ENCODE data around the gene RAB1B. TPM values are rescaled to one million over a fixed set of nuclear protein-coding genes. Genes with fewer than 3 reads are reported as not detected.

Gene RAB1B
- total RNA-seq, 1 experiment from 2014 or later: 380 TPM

DNA sequence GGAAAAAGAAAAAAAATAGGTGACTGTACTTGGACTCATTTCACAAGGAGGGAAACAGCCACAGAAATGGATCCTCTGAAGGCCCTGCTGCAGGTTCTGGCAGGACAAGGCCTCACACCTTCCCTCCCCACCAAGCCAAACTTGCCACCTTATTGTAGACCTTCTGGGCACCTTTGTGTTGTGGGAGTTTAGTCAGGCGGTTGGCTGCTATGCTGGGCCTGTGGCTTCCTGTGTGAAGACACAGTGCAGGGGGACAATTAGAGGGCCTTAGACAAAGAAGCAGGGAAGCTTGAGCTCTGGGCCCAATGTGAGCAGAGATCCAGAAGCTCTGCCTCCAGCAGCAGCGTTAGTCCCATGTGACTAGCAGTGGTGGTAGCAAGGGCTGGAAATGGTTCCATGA is 4.2 kb downstream of the RAB1B start:
- ChIA-PET POLR2A (ENCODE audit: unreplicated experiment) (interaction anchor here (0.7 kb wide), 1 partner anchor 32 kb away, joined by 5 read pairs; no protein-coding TSS in a partner anchor), CTCF (no interaction called here)
- no peak overlapping the region for H2AFZ ChIP-seq (ENCODE audit: low read length)
- H3K9ac ChIP-seq (ENCODE audit: low read length): no peak overlapping the region
- H3F3A ChIP-seq (ENCODE audit: low read length, unreplicated experiment): no peaks in the 10 kb centered on the region
- H3K27ac ChIP-seq (ENCODE audit: low read length): no peak overlapping the region
- H3K9me3 ChIP-seq (ENCODE audit: low read length): no peaks in the 10 kb centered on the region
- peaks cover 24% of the 10 kb centered on the region for H3K79me2 ChIP-seq (ENCODE audit: low read length)
- DNase-seq (no peak), ATAC-seq (no peak)
- H3K9me2 ChIP-seq (replicated peaks; ENCODE audit: low read length): no peaks in the 10 kb centered on the region
- BruUV-seq (replicated peaks): no TSS peak
- H3K4me1 ChIP-seq (ENCODE audit: insufficient read depth, low read length): peaks cover 10% of the 10 kb centered on the region
- no peaks in the 10 kb centered on the region for H3K27me3 ChIP-seq (ENCODE audit: low read length)
- H3K36me3 ChIP-seq (ENCODE audit: low read depth, low read length): peaks cover 37% of the 10 kb centered on the region; the same call in 1 of the 2 replicates
- 0 out of 2 replicates have a peak, but pooled peaks cover 21% of the 10 kb centered on the region for H4K20me1 ChIP-seq (ENCODE audit: low read length)
- TF ChIP-seq EZH2phosphoT487 (IDR thresholded peaks at IDR 0.05; ENCODE audit: borderline replicate concordance, low read length) (no peak), EZH2 (IDR thresholded peaks at IDR 0.05; ENCODE audit: low read length, unreplicated experiment) (no peak)
- TF ChIP-seq, protein P1, sequence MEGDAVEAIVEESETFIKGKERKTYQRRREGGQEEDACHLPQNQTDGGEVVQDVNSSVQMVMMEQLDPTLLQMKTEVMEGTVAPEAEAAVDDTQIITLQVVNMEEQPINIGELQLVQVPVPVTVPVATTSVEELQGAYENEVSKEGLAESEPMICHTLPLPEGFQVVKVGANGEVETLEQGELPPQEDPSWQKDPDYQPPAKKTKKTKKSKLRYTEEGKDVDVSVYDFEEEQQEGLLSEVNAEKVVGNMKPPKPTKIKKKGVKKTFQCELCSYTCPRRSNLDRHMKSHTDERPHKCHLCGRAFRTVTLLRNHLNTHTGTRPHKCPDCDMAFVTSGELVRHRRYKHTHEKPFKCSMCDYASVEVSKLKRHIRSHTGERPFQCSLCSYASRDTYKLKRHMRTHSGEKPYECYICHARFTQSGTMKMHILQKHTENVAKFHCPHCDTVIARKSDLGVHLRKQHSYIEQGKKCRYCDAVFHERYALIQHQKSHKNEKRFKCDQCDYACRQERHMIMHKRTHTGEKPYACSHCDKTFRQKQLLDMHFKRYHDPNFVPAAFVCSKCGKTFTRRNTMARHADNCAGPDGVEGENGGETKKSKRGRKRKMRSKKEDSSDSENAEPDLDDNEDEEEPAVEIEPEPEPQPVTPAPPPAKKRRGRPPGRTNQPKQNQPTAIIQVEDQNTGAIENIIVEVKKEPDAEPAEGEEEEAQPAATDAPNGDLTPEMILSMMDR (conservative IDR thresholded peaks at IDR 0.05; ENCODE audit: low read depth, low read length): no peak
- intact Hi-C loops (cut with micrococcal nuclease): no loop called here
- H3K4me3 ChIP-seq (ENCODE audit: low read length): no peak overlapping the region
- H3K4me2 ChIP-seq (ENCODE audit: low read length): no peak overlapping the region

DNA sequence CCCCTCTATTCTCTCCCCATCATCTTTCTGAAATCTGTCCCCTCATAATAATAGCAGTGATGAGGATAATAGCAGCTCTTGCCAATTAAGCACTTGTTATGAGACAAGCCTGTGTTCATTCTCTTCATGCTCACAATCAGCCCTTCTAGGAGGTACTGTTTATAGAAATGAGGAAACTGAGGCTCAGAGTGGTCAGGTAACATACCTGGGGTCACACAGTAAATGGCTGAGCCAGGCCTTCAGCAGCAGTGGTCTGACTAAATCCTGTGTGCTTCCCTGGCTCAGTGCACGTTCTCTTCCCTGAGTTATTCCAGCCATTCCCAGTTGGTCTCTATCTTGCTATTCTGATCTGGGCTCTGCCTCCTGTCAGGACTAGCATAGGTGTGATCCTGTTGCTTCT is 5.8 kb downstream of the RAB1B start:
- no peaks in the 10 kb centered on the region for H3K9me3 ChIP-seq (ENCODE audit: low read length)
- intact Hi-C loops (cut with micrococcal nuclease): no loop called here
- peaks cover 10% of the 10 kb centered on the region for H3K4me1 ChIP-seq (ENCODE audit: insufficient read depth, low read length)
- H3F3A ChIP-seq (ENCODE audit: low read length, unreplicated experiment): no peaks in the 10 kb centered on the region
- no peak overlapping the region for H3K9ac ChIP-seq (ENCODE audit: low read length)
- peaks cover 37% of the 10 kb centered on the region; the same call in 1 of the 2 replicates for H3K36me3 ChIP-seq (ENCODE audit: low read depth, low read length)
- H3K27me3 ChIP-seq (ENCODE audit: low read length): no peaks in the 10 kb centered on the region
- no peak overlapping the region for H3K4me2 ChIP-seq (ENCODE audit: low read length)
- ChIA-PET CTCF (no interaction called here), POLR2A (ENCODE audit: unreplicated experiment) (no interaction called here)
- no peak for TF ChIP-seq EZH2phosphoT487 (IDR thresholded peaks at IDR 0.05; ENCODE audit: borderline replicate concordance, low read length)
- TF ChIP-seq, protein P1 (conservative IDR thresholded peaks at IDR 0.05; ENCODE audit: low read depth, low read length): no peak
- no peak for TF ChIP-seq EZH2 (IDR thresholded peaks at IDR 0.05; ENCODE audit: low read length, unreplicated experiment)
- H3K4me3 ChIP-seq (ENCODE audit: low read length): no peak overlapping the region
- H4K20me1 ChIP-seq (ENCODE audit: low read length): 0 out of 2 replicates have a peak, but pooled peaks cover 21% of the 10 kb centered on the region
- no TSS peak for BruUV-seq (replicated peaks)
- peaks cover 18% of the 10 kb centered on the region for H3K79me2 ChIP-seq (ENCODE audit: low read length)
- no peak overlapping the region for H2AFZ ChIP-seq (ENCODE audit: low read length)
- no peaks in the 10 kb centered on the region for H3K9me2 ChIP-seq (replicated peaks; ENCODE audit: low read length)
- no peak overlapping the region for H3K27ac ChIP-seq (ENCODE audit: low read length)
- ATAC-seq (no peak), DNase-seq (no peak)

DNA sequence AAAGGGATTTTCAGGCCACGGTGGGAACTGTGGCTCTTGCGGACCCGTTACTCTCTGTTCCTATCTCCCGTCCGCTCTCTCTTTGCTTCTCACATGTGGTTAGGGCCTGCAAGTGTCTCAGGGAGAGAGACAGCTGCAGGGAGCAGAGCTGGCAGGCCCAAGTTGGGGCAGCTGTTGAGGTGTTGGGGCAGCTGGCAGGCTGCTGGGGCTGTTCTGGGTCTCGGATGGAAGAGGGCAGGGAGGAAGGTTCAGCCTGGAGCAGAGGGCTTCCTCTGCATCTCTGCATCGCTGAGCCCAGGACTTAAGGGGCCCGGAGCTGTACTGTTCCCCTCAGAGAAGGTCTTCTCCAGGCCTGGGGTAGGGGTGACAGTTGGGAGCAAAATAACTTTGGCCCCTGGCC is 7.0 kb downstream of the RAB1B start:
- intact Hi-C loops (cut with micrococcal nuclease): no loop called here
- no peak overlapping the region for H3K4me3 ChIP-seq (ENCODE audit: low read length)
- no peak overlapping the region for H3K4me2 ChIP-seq (ENCODE audit: low read length)
- H3K79me2 ChIP-seq (ENCODE audit: low read length): peaks cover 6% of the 10 kb centered on the region
- POLR2A ChIA-PET (ENCODE audit: unreplicated experiment): no interaction called here
- H3K4me1 ChIP-seq (ENCODE audit: insufficient read depth, low read length): 0 out of 2 replicates have a peak, but pooled peaks cover 2% of the 10 kb centered on the region
- no peak for DNase-seq
- H3K27ac ChIP-seq (ENCODE audit: low read length): no peak overlapping the region
- no peaks in the 10 kb centered on the region for H3K27me3 ChIP-seq (ENCODE audit: low read length)
- H3K9me3 ChIP-seq (ENCODE audit: low read length): no peaks in the 10 kb centered on the region
- no TSS peak for BruUV-seq (replicated peaks)
- ATAC-seq: no peak
- TF ChIP-seq, protein P1 (conservative IDR thresholded peaks at IDR 0.05; ENCODE audit: low read depth, low read length): no peak
- TF ChIP-seq EZH2phosphoT487 (IDR thresholded peaks at IDR 0.05; ENCODE audit: borderline replicate concordance, low read length): no peak
- no peak for TF ChIP-seq EZH2 (IDR thresholded peaks at IDR 0.05; ENCODE audit: low read length, unreplicated experiment)
- H3K9ac ChIP-seq (ENCODE audit: low read length): no peak overlapping the region
- CTCF ChIA-PET: no interaction called here
- H4K20me1 ChIP-seq (ENCODE audit: low read length): 0 out of 2 replicates have a peak, but pooled peaks cover 13% of the 10 kb centered on the region
- H3K9me2 ChIP-seq (replicated peaks; ENCODE audit: low read length): no peaks in the 10 kb centered on the region
- peaks cover 37% of the 10 kb centered on the region; the same call in 1 of the 2 replicates for H3K36me3 ChIP-seq (ENCODE audit: low read depth, low read length)
- H3F3A ChIP-seq (ENCODE audit: low read length, unreplicated experiment): no peaks in the 10 kb centered on the region
- H2AFZ ChIP-seq (ENCODE audit: low read length): no peak overlapping the region

Measured in PC-3 (cell line).